ENCODE results near the gene NSG1. TPM values are rescaled to one million over a fixed set of nuclear protein-coding genes. Genes with fewer than 3 reads are reported as not detected.
A peak's percentile ranks its signal among the peaks of the same experiment; 100 is the strongest.

Gene NSG1
- total RNA-seq, 2 experiments from 2014 or later: 10.3 to 10.4 TPM

DNA sequence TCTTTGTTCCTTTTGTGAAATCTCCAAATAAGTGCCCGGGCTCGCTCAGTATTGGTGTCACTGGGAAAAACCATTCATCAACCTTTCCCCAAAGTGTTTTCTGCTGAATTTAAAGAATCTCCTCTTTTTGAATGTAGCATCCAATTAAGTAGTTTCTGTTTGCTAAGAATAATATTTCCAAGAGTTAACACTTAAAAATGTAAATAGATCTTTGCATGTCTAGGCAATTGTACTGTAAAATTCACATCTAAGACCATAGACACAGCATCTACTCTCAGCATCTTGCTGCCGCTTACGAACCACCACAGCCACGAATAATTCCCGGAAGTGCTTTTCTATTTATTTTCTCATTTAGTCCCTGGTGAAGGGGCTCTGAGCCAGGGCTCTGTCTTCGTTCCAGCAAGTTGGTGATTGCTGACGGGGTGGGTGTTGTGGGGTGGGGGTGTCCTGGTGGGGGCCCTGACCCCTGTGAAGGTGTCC lies 1.4 kb downstream of the NSG1 start:
- intact Hi-C loops (cut with DNase I, micrococcal nuclease): no loop called here
- POLR2A ChIA-PET: interaction anchor here (1.9 kb wide), 1 partner anchor 39 kb away, joined by 12 read pairs; no protein-coding TSS in a partner anchor
- ATAC-seq (ENCODE audit: poor library complexity) (no peak), DNase-seq (no peak)
- H3K9me3 Mint-ChIP-seq: no peaks in the 10 kb centered on the region
- H3K4me1 ChIP-seq (ENCODE audit: insufficient read depth, low read length): peaks cover 25% of the 10 kb centered on the region
- peaks cover 12% of the 10 kb centered on the region for H3K36me3 Mint-ChIP-seq (ENCODE audit: low read depth)
- peak overlapping the region; percentile 87 for H3K4me3 Mint-ChIP-seq
- H3K4me3 ChIP-seq (ENCODE audit: low read length): peak overlapping the region; percentile 52
- H3K36me3 ChIP-seq (ENCODE audit: insufficient read depth, low read length): peaks cover 7% of the 10 kb centered on the region
- peaks cover 17% of the 10 kb centered on the region for H3K4me1 Mint-ChIP-seq (ENCODE audit: low read depth)
- H3K9me3 ChIP-seq (ENCODE audit: control insufficient read depth in 1 of 2, insufficient read depth in 1 of 2, low read length in 2 of 2): peaks cover 0 to 5% of the 10 kb centered on the region in 2 experiments
- TF ChIP-seq, protein P1, sequence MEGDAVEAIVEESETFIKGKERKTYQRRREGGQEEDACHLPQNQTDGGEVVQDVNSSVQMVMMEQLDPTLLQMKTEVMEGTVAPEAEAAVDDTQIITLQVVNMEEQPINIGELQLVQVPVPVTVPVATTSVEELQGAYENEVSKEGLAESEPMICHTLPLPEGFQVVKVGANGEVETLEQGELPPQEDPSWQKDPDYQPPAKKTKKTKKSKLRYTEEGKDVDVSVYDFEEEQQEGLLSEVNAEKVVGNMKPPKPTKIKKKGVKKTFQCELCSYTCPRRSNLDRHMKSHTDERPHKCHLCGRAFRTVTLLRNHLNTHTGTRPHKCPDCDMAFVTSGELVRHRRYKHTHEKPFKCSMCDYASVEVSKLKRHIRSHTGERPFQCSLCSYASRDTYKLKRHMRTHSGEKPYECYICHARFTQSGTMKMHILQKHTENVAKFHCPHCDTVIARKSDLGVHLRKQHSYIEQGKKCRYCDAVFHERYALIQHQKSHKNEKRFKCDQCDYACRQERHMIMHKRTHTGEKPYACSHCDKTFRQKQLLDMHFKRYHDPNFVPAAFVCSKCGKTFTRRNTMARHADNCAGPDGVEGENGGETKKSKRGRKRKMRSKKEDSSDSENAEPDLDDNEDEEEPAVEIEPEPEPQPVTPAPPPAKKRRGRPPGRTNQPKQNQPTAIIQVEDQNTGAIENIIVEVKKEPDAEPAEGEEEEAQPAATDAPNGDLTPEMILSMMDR (IDR thresholded peaks at IDR 0.05): no peak
- peaks cover 3 to 15% of the 10 kb centered on the region in 2 experiments for H3K27me3 ChIP-seq (ENCODE audit: control insufficient read depth in 1 of 2, insufficient read depth in 2 of 2, low read length in 2 of 2)
- CTCF ChIA-PET: no interaction called here
- peaks cover 13% of the 10 kb centered on the region for H3K27me3 Mint-ChIP-seq
- H3K27ac Mint-ChIP-seq: no peak overlapping the region
- H3K27ac ChIP-seq (ENCODE audit: low read depth in 1 of 2, low read length in 2 of 2): no peak overlapping the region

DNA sequence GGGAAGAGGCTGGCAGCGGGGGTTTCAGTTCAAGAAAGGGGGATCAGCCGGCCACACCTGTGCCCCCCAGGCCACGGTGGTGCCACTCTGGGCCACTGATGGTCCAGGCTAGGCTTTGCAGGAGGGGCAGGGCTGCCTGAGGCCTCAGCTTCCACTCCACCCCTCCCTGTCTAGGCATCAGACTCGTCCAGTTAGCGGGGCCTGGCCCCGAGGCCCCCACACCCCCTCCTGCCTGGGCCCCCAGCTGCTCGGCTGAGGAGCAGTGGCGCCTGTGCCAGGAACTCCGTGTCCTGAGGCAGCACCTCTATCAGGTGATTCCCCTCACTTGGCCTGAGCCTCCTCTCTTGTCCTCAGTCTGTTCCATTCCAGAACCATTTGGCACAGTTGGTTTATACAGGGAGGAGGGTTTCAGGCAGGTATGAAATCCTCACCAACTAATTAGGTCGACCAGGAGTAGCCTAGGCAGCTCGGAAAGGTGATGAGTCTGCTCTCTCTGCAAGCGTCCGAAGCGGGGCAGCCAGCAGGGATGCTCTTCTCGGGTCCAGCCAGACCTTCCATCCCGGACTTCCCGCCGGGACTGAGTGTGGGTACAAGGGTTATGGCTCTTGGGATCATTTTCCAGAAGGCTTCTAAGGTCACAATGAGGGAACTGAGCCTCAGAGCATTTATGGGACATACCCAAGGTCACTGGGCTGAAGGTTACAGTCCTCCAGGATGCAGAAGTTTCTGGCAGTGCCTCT lies 2.1 kb downstream of the NSG1 start:
- TF ChIP-seq, protein P1 (IDR thresholded peaks at IDR 0.05): no peak
- peaks cover 11% of the 10 kb centered on the region for H3K36me3 ChIP-seq (ENCODE audit: insufficient read depth, low read length)
- Mint-ChIP-seq H3K27ac (no peak overlapping the region), H3K4me3 (peak overlapping the region; percentile 40), H3K9me3 (no peaks in the 10 kb centered on the region), H3K4me1 (ENCODE audit: low read depth) (peaks cover 17% of the 10 kb centered on the region), H3K27me3 (peaks cover 11% of the 10 kb centered on the region), H3K36me3 (ENCODE audit: low read depth) (peaks cover 17% of the 10 kb centered on the region)
- ChIA-PET CTCF (no interaction called here), POLR2A (no interaction called here)
- DNase-seq (no peak), ATAC-seq (ENCODE audit: poor library complexity) (no peak)
- peaks cover 25% of the 10 kb centered on the region for H3K4me1 ChIP-seq (ENCODE audit: insufficient read depth, low read length)
- no peak overlapping the region for H3K27ac ChIP-seq (ENCODE audit: low read depth in 1 of 2, low read length in 2 of 2)
- peaks cover 0 to 5% of the 10 kb centered on the region in 2 experiments for H3K9me3 ChIP-seq (ENCODE audit: control insufficient read depth in 1 of 2, insufficient read depth in 1 of 2, low read length in 2 of 2)
- peaks cover 3 to 15% of the 10 kb centered on the region in 2 experiments for H3K27me3 ChIP-seq (ENCODE audit: control insufficient read depth in 1 of 2, insufficient read depth in 2 of 2, low read length in 2 of 2)
- intact Hi-C loops (cut with DNase I, micrococcal nuclease): no loop called here
- no peak overlapping the region for H3K4me3 ChIP-seq (ENCODE audit: low read length)

DNA sequence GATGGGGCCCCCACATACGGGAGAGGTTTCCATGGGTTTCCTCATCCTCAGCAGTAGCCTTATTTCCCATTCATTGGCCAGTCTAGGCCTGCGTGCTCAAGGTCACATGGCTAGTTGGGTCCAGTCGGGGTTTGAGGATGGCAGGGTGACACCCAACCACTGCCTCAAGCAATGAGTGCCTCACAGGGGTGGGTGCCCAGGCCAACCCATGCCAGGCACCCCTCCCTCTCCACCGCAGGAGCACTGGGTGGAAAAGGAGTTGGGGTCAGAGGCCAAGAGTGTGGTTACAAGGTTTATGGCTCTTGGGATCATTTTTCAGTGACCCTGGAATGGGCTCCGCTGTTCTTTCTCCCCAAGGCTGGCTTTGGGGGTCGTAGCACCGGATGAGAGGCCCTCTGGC lies 3.1 kb downstream of the NSG1 start:
- Histone ChIP-seq H3K27me3 (ENCODE audit: control insufficient read depth in 1 of 2, insufficient read depth in 2 of 2, low read length in 2 of 2) (peaks cover 3 to 10% of the 10 kb centered on the region in 2 experiments), H3K36me3 (ENCODE audit: insufficient read depth, low read length) (peaks cover 11% of the 10 kb centered on the region), H3K27ac (ENCODE audit: low read depth in 1 of 2, low read length in 2 of 2) (no peak overlapping the region), H3K4me1 (ENCODE audit: insufficient read depth, low read length) (peaks cover 25% of the 10 kb centered on the region), H3K9me3 (ENCODE audit: control insufficient read depth in 1 of 2, insufficient read depth in 1 of 2, low read length in 2 of 2) (peaks cover 0 to 5% of the 10 kb centered on the region in 2 experiments), H3K4me3 (ENCODE audit: low read length) (no peak overlapping the region)
- TF ChIP-seq, protein P1 (IDR thresholded peaks at IDR 0.05): no peak
- ATAC-seq (ENCODE audit: poor library complexity) (no peak), DNase-seq (no peak)
- no peak overlapping the region for H3K27ac Mint-ChIP-seq
- POLR2A ChIA-PET: no interaction called here
- H3K4me1 Mint-ChIP-seq (ENCODE audit: low read depth): peaks cover 13% of the 10 kb centered on the region
- H3K36me3 Mint-ChIP-seq (ENCODE audit: low read depth): peaks cover 17% of the 10 kb centered on the region
- no peaks in the 10 kb centered on the region for H3K9me3 Mint-ChIP-seq
- CTCF ChIA-PET: no interaction called here
- intact Hi-C loops (cut with DNase I, micrococcal nuclease): loop anchor here in 1 of 2 experiments (5.0 kb wide), 1 partner anchor 37 kb away; no protein-coding TSS in a partner anchor
- no peak overlapping the region for H3K4me3 Mint-ChIP-seq
- H3K27me3 Mint-ChIP-seq: peaks cover under 1% of the 10 kb centered on the region

Measured in CD4-positive, alpha-beta T cell (primary cell).